A549 (cell line): ENCODE results near the gene MACF1. TPM values are rescaled to one million over a fixed set of nuclear protein-coding genes. Genes with fewer than 3 reads are reported as not detected.

Source experiments
- ATAC-seq, 2 experiments: fragments of 200-7000 bp in 1 of 2; fragments of >200 bp in 1 of 2; cut with Nextera tagmentation in 1 of 2; cut with Tn5 transposase in 1 of 2; 3 replicates each; pipeline versions ENCODE4 v1.8.0 to v1.9.1; 2018 to 2020; ENCODE audit warnings: mild to moderate bottlenecking in 1 of 2, moderate library complexity in 1 of 2
- CTCF ChIA-PET: fragments of 300-600 bp; sonication (Branson Sonifier 250); formaldehyde crosslinking; extraction: SDS; loops from one replicate; lab custom pipeline; 2021; ENCODE audit warnings: antibody characterized with exemption, inconsistent platforms; lab: Yijun Ruan, JAX
- POLR2A ChIA-PET: fragments of 350-600 bp; formaldehyde crosslinking; extraction: SDS; loops from one replicate; lab custom pipeline; 2021; ENCODE audit warnings: antibody characterized with exemption, inconsistent platforms; lab: Yijun Ruan, JAX
- DNase-seq, 2 experiments: peaks; one replicate each; pipeline versions ENCODE4 v3.0.0 to v3.0.0-alpha.2; 2011 to 2016; ENCODE audit warnings: low read depth in 1 of 2, low spot score in 1 of 2
- FAIRE-seq: peaks from 2 replicates; lab custom pipeline; 2011; peaks lifted over from hg19 to GRCh38; lab: Jason Lieb, UNC
- H3K27ac ChIP-seq, 2 experiments: fragments of >200 bp; sonication (Bioruptor Twin); formaldehyde crosslinking; 3 replicates each; pipeline ENCODE4 v1.5.1; 2016 to 2017
- H3K4me1 ChIP-seq: fragments of >200 bp; sonication (Bioruptor Twin); formaldehyde crosslinking; 3 replicates; pipeline ENCODE4 v1.6.1; 2016
- H3K4me2 ChIP-seq: fragments of >200 bp; sonication (Bioruptor Twin); formaldehyde crosslinking; 3 replicates; pipeline ENCODE4 v1.6.1; 2016
- H3K4me3 ChIP-seq: fragments of >200 bp; sonication (Bioruptor Twin); formaldehyde crosslinking; 3 replicates; pipeline ENCODE4 v1.5.1; 2016
- H3K9me3 ChIP-seq: fragments of >200 bp; sonication (Bioruptor Twin); formaldehyde crosslinking; 3 replicates; pipeline ENCODE4 v1.6.1; 2016
- CBX2 ChIP-seq: fragments of 200-600 bp; sonication (generic); IDR thresholded peaks from 2 replicates; pipeline ENCODE4 v1.6.1; 2016; ENCODE audit warnings: low read depth, mild to moderate bottlenecking, borderline replicate concordance
- CHD2 ChIP-seq: fragments of 150-350 bp; IDR thresholded peaks from 2 replicates; pipeline ENCODE4 v1.6.1; 2014; ENCODE audit warnings: low read length; ENCODE audit not compliant: partially characterized antibody
- CTCF ChIP-seq: fragments of >200 bp; sonication (Bioruptor Twin); formaldehyde crosslinking; IDR thresholded peaks from 3 replicates; pipeline ENCODE4 v1.5.1; 2016
- EP300 ChIP-seq, 2 experiments: fragments of >200 bp; sonication (Bioruptor Twin); formaldehyde crosslinking; IDR thresholded peaks; 2 replicates in 1 of 2; 3 replicates in 1 of 2; pipeline ENCODE4 v1.6.1; 2016 to 2017
- ESRRA ChIP-seq: fragments of 150-350 bp; IDR thresholded peaks from 2 replicates; pipeline ENCODE4 v1.6.1; 2014; ENCODE audit warnings: mild to moderate bottlenecking, low read length, borderline replicate concordance
- FOSB ChIP-seq: fragments of 250-450 bp; sonication (Bioruptor Pico); IDR thresholded peaks from 2 replicates; pipeline ENCODE4 v1.5.0; 2020; ENCODE audit warnings: mild to moderate bottlenecking, moderate library complexity
- FOSL2 ChIP-seq, 2 experiments: fragments of 450-650 bp in 1 of 2; fragments of >200 bp in 1 of 2; sonication (Bioruptor Twin) in 1 of 2; formaldehyde crosslinking; IDR thresholded peaks; 2 replicates each; pipeline versions ENCODE4 v1.5.0 to v1.6.1; 2016 to 2020; ENCODE audit warnings: mild to moderate bottlenecking in 1 of 2, moderate library complexity in 1 of 2
- FOXS1 ChIP-seq: fragments of 250-450 bp; sonication (Bioruptor Pico); IDR thresholded peaks from 2 replicates; pipeline ENCODE4 v1.5.0; 2020; ENCODE audit warnings: mild to moderate bottlenecking, moderate library complexity
- HES2 ChIP-seq: fragments of >200 bp; sonication (Bioruptor Twin); formaldehyde crosslinking; IDR thresholded peaks from 2 replicates; pipeline ENCODE4 v1.6.1; 2016
- HOXB13 ChIP-seq: fragments of 250-450 bp; sonication (Bioruptor Pico); IDR thresholded peaks from 2 replicates; pipeline ENCODE4 v1.5.0; 2020; ENCODE audit warnings: low read depth, mild to moderate bottlenecking, moderate library complexity
- JUN ChIP-seq, 2 experiments: fragments of >200 bp; sonication (Bioruptor Twin); formaldehyde crosslinking; IDR thresholded peaks; 2 replicates in 1 of 2; 3 replicates in 1 of 2; pipeline ENCODE4 v1.6.1; 2016 to 2017
- KDM1A ChIP-seq: fragments of 200-600 bp; sonication (generic); IDR thresholded peaks from 2 replicates; pipeline ENCODE4 v1.6.1; 2016; ENCODE audit warnings: low read depth, mild to moderate bottlenecking
- MAZ ChIP-seq: fragments of 150-350 bp; IDR thresholded peaks from 2 replicates; pipeline ENCODE4 v1.6.1; 2014; ENCODE audit warnings: antibody characterized with exemption, low read depth, low read length, borderline replicate concordance
- MYC ChIP-seq: IDR thresholded peaks from 2 replicates; pipeline ENCODE4 v1.6.1; 2012; ENCODE audit warnings: mild to moderate bottlenecking, inconsistent platforms, low read length, improper control_type of control experiment, borderline replicate concordance
- NFE2L2 ChIP-seq: fragments of 150-350 bp; conservative IDR thresholded peaks from 2 replicates; pipeline ENCODE4 v1.6.1; 2014; ENCODE audit warnings: low read length
- NR3C1 ChIP-seq: fragments of >200 bp; sonication (Bioruptor Twin); formaldehyde crosslinking; IDR thresholded peaks from 3 replicates; pipeline ENCODE4 v1.6.1; 2017
- POLR2A ChIP-seq: IDR thresholded peaks from 2 replicates; pipeline ENCODE4 v1.6.1; 2012; ENCODE audit warnings: mild to moderate bottlenecking, low read length
- RARB ChIP-seq: fragments of 250-450 bp; sonication (Bioruptor Pico); IDR thresholded peaks from 2 replicates; pipeline ENCODE4 v1.8.0; 2021; ENCODE audit warnings: mild to moderate bottlenecking, moderate library complexity
- SREBF2 ChIP-seq: fragments of 450-650 bp; IDR thresholded peaks from 2 replicates; pipeline ENCODE4 v1.6.1; 2014; ENCODE audit warnings: mild to moderate bottlenecking, moderate library complexity
- TFCP2L1 ChIP-seq: fragments of 250-450 bp; sonication (Bioruptor Pico); IDR thresholded peaks from 2 replicates; pipeline ENCODE4 v1.5.0; 2021; ENCODE audit warnings: mild to moderate bottlenecking
- ZFP36 ChIP-seq: fragments of 450-650 bp; IDR thresholded peaks from 2 replicates; pipeline ENCODE4 v1.6.1; 2014; ENCODE audit warnings: borderline replicate concordance; ENCODE audit not compliant: partially characterized antibody
- WGBS: methylation state at CpG from one replicate; pipeline ENCODE4 v1.1.6; 2017; ENCODE audit errors: missing lambda C conversion rate; 5-methylcytosine and 5-hydroxymethylcytosine counted together
- polyA plus RNA-seq, 4 experiments: library from polyadenylated mRNA; depleted of rRNA in 3 of 4; stranded (reverse); fragments of >200 nt; fragmentation: RNase III in 1 of 4; extraction: RNeasy Plus Mini Kit Qiagen cat#74134 plus additional on column Dnase treatment in 1 of 4; gene quantifications; 2 replicates in 3 of 4; 3 replicates in 1 of 4; pipeline ENCODE4 v1.2.3, GENCODE V29; 2011 to 2017
- TF ChIP-seq, protein P1 (sequence below): IDR thresholded peaks from 2 replicates; pipeline ENCODE4 v1.6.1; 2012; ENCODE audit warnings: low read depth, borderline replicate concordance
- TF ChIP-seq, protein P2 (sequence below): fragments of >200 bp; sonication (Bioruptor Twin); formaldehyde crosslinking; IDR thresholded peaks from 3 replicates; pipeline ENCODE4 v1.6.1; 2016

MACF1 gene
- polyA plus RNA-seq, 2 of the 4 experiments (the other 2 are of a cell fraction), result 45.7 to 64.2 TPM

- Histone ChIP-seq H3K4me3 (0 out of 3 replicates have a peak overlapping the region, but pooled peaks have one; percentile 7), H3K4me2 (peak overlapping the region; percentile 86), H3K27ac (peak overlapping the region; percentile 89 to 93), H3K4me1 (peaks cover 89% of the 10 kb centered on the region), H3K9me3 (no peaks in the 10 kb centered on the region)
- ATAC-seq, result peak; percentile 64 to 74
- 0% methylated on average over 1 of the region's 1 CpG for WGBS
- POLR2A ChIA-PET, result interaction anchor here (2.7 kb wide), 1 partner anchor 16 kb away, joined by 12 read pairs; no protein-coding TSS in a partner anchor
- TF ChIP-seq ZFP36 (no peak), SREBF2 (no peak), EP300 (IDR thresholded peaks at IDR 0.05) (peak in 1 of 2 experiments; percentile 53; a peak in 2 of 5 replicates), ESRRA (no peak), POLR2A (no peak), HES2 (no peak), TFCP2L1 (no peak), FOSL2 (IDR thresholded peaks at IDR 0.05) (no peak), FOSL2 (CRISPR knock-in tag; IDR thresholded peaks at IDR 0.05) (no peak), JUN (IDR thresholded peaks at IDR 0.05) (peak in 1 of 2 experiments; percentile 45; a peak in 2 of 5 replicates)
- CTCF ChIA-PET, result interaction anchor here (0.6 to 4.8 kb wide), 4 partner anchors 11 to 203 kb away, joined by 3 to 32 read pairs (median 4); no protein-coding TSS in a partner anchor
- FAIRE-seq, result no peak
- DNase-seq, result peak; percentile 64 to 79
These were observed 190.9 kb downstream of the MACF1 start for GRCh38 chr1:39395357-39395831.

DNA sequence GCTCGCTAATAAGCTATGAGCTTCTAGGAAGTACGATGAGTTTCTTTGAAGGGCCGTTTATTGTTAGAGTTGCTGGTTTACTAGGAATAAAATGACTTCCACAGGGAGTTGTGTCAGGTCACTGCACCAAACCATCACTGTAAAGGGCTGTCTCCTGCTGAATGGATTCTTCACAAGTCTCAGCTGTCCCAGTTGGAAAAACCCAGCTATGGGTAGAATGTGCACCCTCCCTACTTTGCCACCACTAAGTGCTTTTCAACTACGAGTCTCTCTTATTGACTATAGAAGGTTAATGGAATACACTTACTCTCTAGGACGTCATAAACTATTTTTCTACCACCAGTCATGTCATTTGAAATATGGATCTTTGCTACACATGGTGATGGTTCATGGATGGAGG is 192.2 kb downstream of the MACF1 start:
- 60% methylated on average over 5 of the region's 5 CpGs for WGBS
- peak overlapping the region; percentile 86 for H3K4me2 ChIP-seq

More for the DNA sequence above, 192.2 kb downstream of the MACF1 start:
- H3K27ac ChIP-seq, result peak overlapping the region; percentile 89 to 93
- ATAC-seq (no peak), DNase-seq (no peak), FAIRE-seq (no peak)
- no peak overlapping the region for H3K4me3 ChIP-seq
- peaks cover 85% of the 10 kb centered on the region for H3K4me1 ChIP-seq
- H3K9me3 ChIP-seq, result no peaks in the 10 kb centered on the region
- POLR2A ChIA-PET, result no interaction called here
- no peak for TF ChIP-seq FOSB (CRISPR knock-in tag)
- TF ChIP-seq, protein P1, sequence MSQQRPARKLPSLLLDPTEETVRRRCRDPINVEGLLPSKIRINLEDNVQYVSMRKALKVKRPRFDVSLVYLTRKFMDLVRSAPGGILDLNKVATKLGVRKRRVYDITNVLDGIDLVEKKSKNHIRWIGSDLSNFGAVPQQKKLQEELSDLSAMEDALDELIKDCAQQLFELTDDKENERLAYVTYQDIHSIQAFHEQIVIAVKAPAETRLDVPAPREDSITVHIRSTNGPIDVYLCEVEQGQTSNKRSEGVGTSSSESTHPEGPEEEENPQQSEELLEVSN, result no peak
- no peak for TF ChIP-seq RARB (CRISPR knock-in tag)
- no peak for TF ChIP-seq NR3C1
- TF ChIP-seq FOXS1 (CRISPR knock-in tag), result no peak
- TF ChIP-seq HOXB13 (CRISPR knock-in tag), result no peak
- TF ChIP-seq HES2, result no peak
- TF ChIP-seq FOSL2 (IDR thresholded peaks at IDR 0.05), result no peak
- no peak for TF ChIP-seq FOSL2 (CRISPR knock-in tag; IDR thresholded peaks at IDR 0.05)
- no peak for TF ChIP-seq KDM1A
- no peak for TF ChIP-seq NFE2L2
- TF ChIP-seq MYC, result no peak
- no peak for TF ChIP-seq ESRRA
- TF ChIP-seq, protein P2, sequence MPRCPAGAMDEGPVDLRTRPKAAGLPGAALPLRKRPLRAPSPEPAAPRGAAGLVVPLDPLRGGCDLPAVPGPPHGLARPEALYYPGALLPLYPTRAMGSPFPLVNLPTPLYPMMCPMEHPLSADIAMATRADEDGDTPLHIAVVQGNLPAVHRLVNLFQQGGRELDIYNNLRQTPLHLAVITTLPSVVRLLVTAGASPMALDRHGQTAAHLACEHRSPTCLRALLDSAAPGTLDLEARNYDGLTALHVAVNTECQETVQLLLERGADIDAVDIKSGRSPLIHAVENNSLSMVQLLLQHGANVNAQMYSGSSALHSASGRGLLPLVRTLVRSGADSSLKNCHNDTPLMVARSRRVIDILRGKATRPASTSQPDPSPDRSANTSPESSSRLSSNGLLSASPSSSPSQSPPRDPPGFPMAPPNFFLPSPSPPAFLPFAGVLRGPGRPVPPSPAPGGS, result no peak
- no peak for TF ChIP-seq CHD2
- no peak for TF ChIP-seq CTCF
- no peak for TF ChIP-seq MAZ
- TF ChIP-seq CBX2, result no peak
- CTCF ChIA-PET, result interaction anchor here (6.5 kb wide), 1 partner anchor 14 kb away, joined by 50 read pairs; no protein-coding TSS in a partner anchor
